HG03095 (cell line): ENCODE data around the gene PCED1B.
"Not testable (repeated sequence)": the region's sequence is repeated elsewhere in the genome, so short reads cannot be mapped to it uniquely, and the experiment has no call there.

ENCODE experiments used
- ATAC-seq: cut with Tn5 transposase; IDR thresholded peaks from one replicate; pipeline ENCODE4 v1.9.1; 2021; ENCODE audit warnings: moderate library complexity; ENCODE audit not compliant: unreplicated experiment

Gene PCED1B

GRCh38 chr12:47160316-47161244, 81.2 kb downstream of the PCED1B start:
- ATAC-seq, result no peak

- no peak for ATAC-seq
These were observed 84.7 kb downstream of the PCED1B start for GRCh38 chr12:47164116-47164515.

- ATAC-seq, result no peak
These were observed 85.5 kb downstream of the PCED1B start for GRCh38 chr12:47164724-47165439.

- ATAC-seq, result no peak
These were observed 86.5 kb downstream of the PCED1B start for GRCh38 chr12:47165934-47166333.

- ATAC-seq, result no peak
These were observed 86.9 kb downstream of the PCED1B start for GRCh38 chr12:47166365-47166764.

GRCh38 chr12:47170281-47170680, 90.9 kb downstream of the PCED1B start:
- not testable (repeated sequence) for ATAC-seq

GRCh38 chr12:47178014-47178413, 98.6 kb downstream of the PCED1B start:
- ATAC-seq, result no peak

GRCh38 chr12:47182164-47182938, 102.9 kb downstream of the PCED1B start:
- peak; percentile 54 for ATAC-seq

GRCh38 chr12:47184229-47184628, 104.8 kb downstream of the PCED1B start:
- ATAC-seq, result no peak

- no peak for ATAC-seq
These were observed 105.4 kb downstream of the PCED1B start for GRCh38 chr12:47184813-47185212.

GRCh38 chr12:47186246-47186645, 106.8 kb downstream of the PCED1B start:
- no peak for ATAC-seq

- ATAC-seq, result no peak
These were observed 109.4 kb downstream of the PCED1B start for GRCh38 chr12:47188576-47189441.

GRCh38 chr12:47189728-47190127, 110.3 kb downstream of the PCED1B start:
- ATAC-seq, result no peak

GRCh38 chr12:47190271-47190750, 110.9 kb downstream of the PCED1B start:
- no peak for ATAC-seq

- no peak for ATAC-seq
These were observed 111.5 kb downstream of the PCED1B start for GRCh38 chr12:47190905-47191304.

- ATAC-seq, result no peak
These were observed 112.6 kb downstream of the PCED1B start for GRCh38 chr12:47192051-47192450.

GRCh38 chr12:47193066-47193465, 113.6 kb downstream of the PCED1B start:
- ATAC-seq, result no peak

- ATAC-seq, result no peak
These were observed 115.1 kb downstream of the PCED1B start for GRCh38 chr12:47194501-47194900.

GRCh38 chr12:47200446-47200845, 121.0 kb downstream of the PCED1B start:
- ATAC-seq, result no peak

- ATAC-seq, result not testable (repeated sequence)
These were observed 121.8 kb downstream of the PCED1B start for GRCh38 chr12:47201190-47201589.
